ENCODE measurements around the gene PRSS48.

The PRSS48 gene

GRCh38 chr4:151325111-151325948 lies 48.4 kb downstream of the PRSS48 start, which contains the start of gene SH3D19:
Gene SH3D19 (minus strand): TSS chr4:151325605. CDS start chr4:151325352, 253 bp downstream.
- peaks cover 2% of the 10 kb centered on the region for H3K4me1 ChIP-seq (ENCODE audit: control insufficient read depth, low read depth, low read length)
- no peaks in the 10 kb centered on the region for H3K36me3 ChIP-seq (ENCODE audit: control insufficient read depth, insufficient read depth, low read length)
- peak within 1 kb of the TSS; percentile 61 for H3K4ac ChIP-seq (ENCODE audit: low read depth, low read length)
- no peak within 1 kb of the TSS for H3K23ac ChIP-seq (ENCODE audit: low read length)
- peak within 1 kb of the TSS; percentile 70 for H4K8ac ChIP-seq (ENCODE audit: low read depth, low read length)
- H3K9ac ChIP-seq (ENCODE audit: low read length) = peak within 1 kb of the TSS; percentile 88
- H3K4me3 ChIP-seq (ENCODE audit: low read length) = peak within 1 kb of the TSS; percentile 84
- H3K27ac ChIP-seq (ENCODE audit: low read depth, low read length) = peak within 1 kb of the TSS; percentile 90
- no peak within 1 kb of the TSS for H2AK5ac ChIP-seq (ENCODE audit: low read length)
- peak within 1 kb of the TSS; percentile 91 for H3K18ac ChIP-seq (ENCODE audit: low read length)
- no peaks in the 10 kb centered on the region for H3K27me3 ChIP-seq (ENCODE audit: insufficient read depth, low read length, poor library complexity)
- DNase-seq = peak; percentile 82
- H2BK120ac ChIP-seq (ENCODE audit: low read depth, low read length) = no peak within 1 kb of the TSS
- H3K56ac ChIP-seq (ENCODE audit: low read length) = peak within 1 kb of the TSS; percentile 94
- peaks cover 22% of the 10 kb centered on the region for H3K79me2 ChIP-seq (ENCODE audit: control insufficient read depth, insufficient read depth, low read length)
- no CpG with 5 or more reads among the region's 88 CpGs for WGBS (ENCODE audit: extremely low coverage, insufficient coverage, low lambda C conversion rate)
- H2BK15ac ChIP-seq (replicated peaks; ENCODE audit: low read depth) = peak within 1 kb of the TSS; percentile 86
- peak within 1 kb of the TSS; percentile 91 for H2BK5ac ChIP-seq (ENCODE audit: low read length)
- H4K5ac ChIP-seq (ENCODE audit: low read length) = no peak within 1 kb of the TSS
- peaks cover 5% of the 10 kb centered on the region for H3K79me1 ChIP-seq (ENCODE audit: low read length)
- peak within 1 kb of the TSS; percentile 64 for H3K4me2 ChIP-seq (ENCODE audit: low read length)

- no peak for DNase-seq
- H2BK15ac ChIP-seq (replicated peaks; ENCODE audit: low read depth) = no peak overlapping the region
- H3K36me3 ChIP-seq (ENCODE audit: control insufficient read depth, insufficient read depth, low read length) = no peaks in the 10 kb centered on the region
- H4K5ac ChIP-seq (ENCODE audit: low read length) = no peak overlapping the region
- no peak overlapping the region for H3K4me3 ChIP-seq (ENCODE audit: low read length)
- no peak overlapping the region for H3K18ac ChIP-seq (ENCODE audit: low read length)
- peaks cover 21% of the 10 kb centered on the region for H3K79me2 ChIP-seq (ENCODE audit: control insufficient read depth, insufficient read depth, low read length)
- no peak overlapping the region for H3K27ac ChIP-seq (ENCODE audit: low read depth, low read length)
- peaks cover 5% of the 10 kb centered on the region for H3K79me1 ChIP-seq (ENCODE audit: low read length)
- no peak overlapping the region for H2BK120ac ChIP-seq (ENCODE audit: low read depth, low read length)
- peak overlapping the region; percentile 70 for H4K8ac ChIP-seq (ENCODE audit: low read depth, low read length)
- H3K4me2 ChIP-seq (ENCODE audit: low read length) = peak overlapping the region; percentile 64
- H3K27me3 ChIP-seq (ENCODE audit: insufficient read depth, low read length, poor library complexity) = no peaks in the 10 kb centered on the region
- H3K23ac ChIP-seq (ENCODE audit: low read length) = no peak overlapping the region
- H3K9ac ChIP-seq (ENCODE audit: low read length) = peak overlapping the region; percentile 88
- no peak overlapping the region for H2AK5ac ChIP-seq (ENCODE audit: low read length)
- H3K56ac ChIP-seq (ENCODE audit: low read length) = peak overlapping the region; percentile 94
- H3K4ac ChIP-seq (ENCODE audit: low read depth, low read length) = no peak overlapping the region
- no CpG with 5 or more reads among the region's 6 CpGs for WGBS (ENCODE audit: extremely low coverage, insufficient coverage, low lambda C conversion rate)
- H3K4me1 ChIP-seq (ENCODE audit: control insufficient read depth, low read depth, low read length) = peaks cover 2% of the 10 kb centered on the region
- no peak overlapping the region for H2BK5ac ChIP-seq (ENCODE audit: low read length)
Measured at GRCh38 chr4:151325949-151326246, 48.9 kb downstream of the PRSS48 start.

- H3K27ac ChIP-seq (ENCODE audit: low read depth, low read length) = no peak overlapping the region
Measured at GRCh38 chr4:151329217-151330007, 52.5 kb downstream of the PRSS48 start.

GRCh38 chr4:151331276-151332042 lies 54.5 kb downstream of the PRSS48 start:
- no peak overlapping the region for H3K56ac ChIP-seq (ENCODE audit: low read length)
- no peaks in the 10 kb centered on the region for H3K27me3 ChIP-seq (ENCODE audit: insufficient read depth, low read length, poor library complexity)
- no peak overlapping the region for H2BK5ac ChIP-seq (ENCODE audit: low read length)
- H2BK15ac ChIP-seq (replicated peaks; ENCODE audit: low read depth) = no peak overlapping the region
- no peaks in the 10 kb centered on the region for H3K79me2 ChIP-seq (ENCODE audit: control insufficient read depth, insufficient read depth, low read length)
- no peak overlapping the region for H3K9ac ChIP-seq (ENCODE audit: low read length)
- no peaks in the 10 kb centered on the region for H3K4me1 ChIP-seq (ENCODE audit: control insufficient read depth, low read depth, low read length)
- no peak overlapping the region for H3K27ac ChIP-seq (ENCODE audit: low read depth, low read length)
- H3K4ac ChIP-seq (ENCODE audit: low read depth, low read length) = no peak overlapping the region
- H3K79me1 ChIP-seq (ENCODE audit: low read length) = no peaks in the 10 kb centered on the region
- H2BK120ac ChIP-seq (ENCODE audit: low read depth, low read length) = no peak overlapping the region
- H3K23ac ChIP-seq (ENCODE audit: low read length) = peak overlapping the region; percentile 50
- WGBS (ENCODE audit: extremely low coverage, insufficient coverage, low lambda C conversion rate) = no CpG with 5 or more reads among the region's 1 CpG
- H2AK5ac ChIP-seq (ENCODE audit: low read length) = no peak overlapping the region
- no peak overlapping the region for H3K4me3 ChIP-seq (ENCODE audit: low read length)
- H3K4me2 ChIP-seq (ENCODE audit: low read length) = no peak overlapping the region
- no peak overlapping the region for H4K8ac ChIP-seq (ENCODE audit: low read depth, low read length)
- no peak overlapping the region for H3K18ac ChIP-seq (ENCODE audit: low read length)
- DNase-seq = peak; percentile 31
- H4K5ac ChIP-seq (ENCODE audit: low read length) = no peak overlapping the region
- H3K36me3 ChIP-seq (ENCODE audit: control insufficient read depth, insufficient read depth, low read length) = no peaks in the 10 kb centered on the region

More at GRCh38 chr4:151329217-151330007, 52.5 kb downstream of the PRSS48 start:
- Histone ChIP-seq H3K23ac (ENCODE audit: low read length) (no peak overlapping the region), H3K4me3 (ENCODE audit: low read length) (no peak overlapping the region), H3K79me2 (ENCODE audit: control insufficient read depth, insufficient read depth, low read length) (no peaks in the 10 kb centered on the region), H3K27me3 (ENCODE audit: insufficient read depth, low read length, poor library complexity) (no peaks in the 10 kb centered on the region), H2BK120ac (ENCODE audit: low read depth, low read length) (no peak overlapping the region), H4K5ac (ENCODE audit: low read length) (no peak overlapping the region), H3K4me2 (ENCODE audit: low read length) (no peak overlapping the region), H3K36me3 (ENCODE audit: control insufficient read depth, insufficient read depth, low read length) (no peaks in the 10 kb centered on the region), H3K4ac (ENCODE audit: low read depth, low read length) (no peak overlapping the region), H3K9ac (ENCODE audit: low read length) (no peak overlapping the region), H2AK5ac (ENCODE audit: low read length) (no peak overlapping the region), H4K8ac (ENCODE audit: low read depth, low read length) (no peak overlapping the region), H2BK15ac (replicated peaks; ENCODE audit: low read depth) (no peak overlapping the region), H3K18ac (ENCODE audit: low read length) (no peak overlapping the region), H3K4me1 (ENCODE audit: control insufficient read depth, low read depth, low read length) (no peaks in the 10 kb centered on the region), H3K56ac (ENCODE audit: low read length) (no peak overlapping the region), H2BK5ac (ENCODE audit: low read length) (no peak overlapping the region), H3K79me1 (ENCODE audit: low read length) (no peaks in the 10 kb centered on the region)
- no CpG with 5 or more reads among the region's 4 CpGs for WGBS (ENCODE audit: extremely low coverage, insufficient coverage, low lambda C conversion rate)
- no peak for DNase-seq

GRCh38 chr4:151339467-151339866 lies 62.5 kb downstream of the PRSS48 start:
- Histone ChIP-seq H3K23ac (ENCODE audit: low read length) (no peak overlapping the region), H3K36me3 (ENCODE audit: control insufficient read depth, insufficient read depth, low read length) (no peaks in the 10 kb centered on the region), H3K56ac (ENCODE audit: low read length) (no peak overlapping the region), H3K4me3 (ENCODE audit: low read length) (no peak overlapping the region), H2BK120ac (ENCODE audit: low read depth, low read length) (no peak overlapping the region), H3K4me1 (ENCODE audit: control insufficient read depth, low read depth, low read length) (no peaks in the 10 kb centered on the region), H4K5ac (ENCODE audit: low read length) (no peak overlapping the region), H2BK15ac (replicated peaks; ENCODE audit: low read depth) (no peak overlapping the region), H3K79me2 (ENCODE audit: control insufficient read depth, insufficient read depth, low read length) (no peaks in the 10 kb centered on the region), H3K27me3 (ENCODE audit: insufficient read depth, low read length, poor library complexity) (no peaks in the 10 kb centered on the region), H3K27ac (ENCODE audit: low read depth, low read length) (no peak overlapping the region), H3K18ac (ENCODE audit: low read length) (no peak overlapping the region), H3K9ac (ENCODE audit: low read length) (no peak overlapping the region), H3K4me2 (ENCODE audit: low read length) (no peak overlapping the region), H4K8ac (ENCODE audit: low read depth, low read length) (no peak overlapping the region), H2BK5ac (ENCODE audit: low read length) (no peak overlapping the region), H2AK5ac (ENCODE audit: low read length) (no peak overlapping the region), H3K79me1 (ENCODE audit: low read length) (no peaks in the 10 kb centered on the region), H3K4ac (ENCODE audit: low read depth, low read length) (no peak overlapping the region)
- WGBS (ENCODE audit: extremely low coverage, insufficient coverage, low lambda C conversion rate) = no CpG with 5 or more reads among the region's 2 CpGs
- DNase-seq = no peak
